ENCODE results near the gene NDST1. TPM values are rescaled to one million over a fixed set of nuclear protein-coding genes. Genes with fewer than 3 reads are reported as not detected.
A peak's percentile ranks its signal among the peaks of the same experiment; 100 is the strongest.

Gene NDST1
- total and polyA plus RNA-seq, 10 of the 15 experiments (the other 5 are each of a cell fraction or from before 2014, with no cell fraction given): 0.20 to 53.5 (median 12.9) TPM

DNA sequence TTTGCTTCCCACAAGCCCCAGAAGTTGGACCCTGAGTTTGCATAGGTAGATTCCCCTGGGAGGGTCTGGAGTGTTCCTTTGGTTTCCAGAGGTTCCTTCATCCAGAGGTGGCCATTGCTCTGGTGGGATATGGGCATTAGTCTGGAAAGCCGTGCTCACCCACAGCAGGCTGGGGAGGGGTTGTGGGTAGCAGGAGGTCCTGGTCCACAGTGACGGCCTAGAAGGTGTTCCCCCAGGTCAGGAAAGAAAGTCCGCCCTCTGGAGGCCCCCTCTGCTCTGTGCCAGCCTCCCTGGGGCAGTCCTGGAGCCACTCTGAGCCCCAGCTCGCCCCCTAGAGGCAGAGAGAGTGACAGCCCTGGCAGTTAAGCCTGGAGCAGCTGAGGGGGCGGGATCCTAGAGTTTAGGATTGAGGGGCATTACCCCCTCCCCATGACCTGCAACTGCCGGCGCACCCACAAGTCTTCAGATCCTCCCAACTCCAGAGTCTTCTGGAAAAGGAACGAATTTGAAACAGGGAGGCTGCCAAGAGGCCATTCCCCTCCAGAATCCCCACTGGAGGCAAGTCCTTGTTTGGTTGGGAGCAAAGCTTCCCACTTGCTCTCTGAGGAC lies 36.8 kb downstream of the NDST1 start (continued):
- TF ChIP-seq, protein P1, sequence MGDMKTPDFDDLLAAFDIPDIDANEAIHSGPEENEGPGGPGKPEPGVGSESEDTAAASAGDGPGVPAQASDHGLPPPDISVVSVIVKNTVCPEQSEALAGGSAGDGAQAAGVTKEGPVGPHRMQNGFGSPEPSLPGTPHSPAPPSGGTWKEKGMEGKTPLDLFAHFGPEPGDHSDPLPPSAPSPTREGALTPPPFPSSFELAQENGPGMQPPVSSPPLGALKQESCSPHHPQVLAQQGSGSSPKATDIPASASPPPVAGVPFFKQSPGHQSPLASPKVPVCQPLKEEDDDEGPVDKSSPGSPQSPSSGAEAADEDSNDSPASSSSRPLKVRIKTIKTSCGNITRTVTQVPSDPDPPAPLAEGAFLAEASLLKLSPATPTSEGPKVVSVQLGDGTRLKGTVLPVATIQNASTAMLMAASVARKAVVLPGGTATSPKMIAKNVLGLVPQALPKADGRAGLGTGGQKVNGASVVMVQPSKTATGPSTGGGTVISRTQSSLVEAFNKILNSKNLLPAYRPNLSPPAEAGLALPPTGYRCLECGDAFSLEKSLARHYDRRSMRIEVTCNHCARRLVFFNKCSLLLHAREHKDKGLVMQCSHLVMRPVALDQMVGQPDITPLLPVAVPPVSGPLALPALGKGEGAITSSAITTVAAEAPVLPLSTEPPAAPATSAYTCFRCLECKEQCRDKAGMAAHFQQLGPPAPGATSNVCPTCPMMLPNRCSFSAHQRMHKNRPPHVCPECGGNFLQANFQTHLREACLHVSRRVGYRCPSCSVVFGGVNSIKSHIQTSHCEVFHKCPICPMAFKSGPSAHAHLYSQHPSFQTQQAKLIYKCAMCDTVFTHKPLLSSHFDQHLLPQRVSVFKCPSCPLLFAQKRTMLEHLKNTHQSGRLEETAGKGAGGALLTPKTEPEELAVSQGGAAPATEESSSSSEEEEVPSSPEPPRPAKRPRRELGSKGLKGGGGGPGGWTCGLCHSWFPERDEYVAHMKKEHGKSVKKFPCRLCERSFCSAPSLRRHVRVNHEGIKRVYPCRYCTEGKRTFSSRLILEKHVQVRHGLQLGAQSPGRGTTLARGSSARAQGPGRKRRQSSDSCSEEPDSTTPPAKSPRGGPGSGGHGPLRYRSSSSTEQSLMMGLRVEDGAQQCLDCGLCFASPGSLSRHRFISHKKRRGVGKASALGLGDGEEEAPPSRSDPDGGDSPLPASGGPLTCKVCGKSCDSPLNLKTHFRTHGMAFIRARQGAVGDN (IDR thresholded peaks at IDR 0.05): no peak
- TF ChIP-seq, protein P2, sequence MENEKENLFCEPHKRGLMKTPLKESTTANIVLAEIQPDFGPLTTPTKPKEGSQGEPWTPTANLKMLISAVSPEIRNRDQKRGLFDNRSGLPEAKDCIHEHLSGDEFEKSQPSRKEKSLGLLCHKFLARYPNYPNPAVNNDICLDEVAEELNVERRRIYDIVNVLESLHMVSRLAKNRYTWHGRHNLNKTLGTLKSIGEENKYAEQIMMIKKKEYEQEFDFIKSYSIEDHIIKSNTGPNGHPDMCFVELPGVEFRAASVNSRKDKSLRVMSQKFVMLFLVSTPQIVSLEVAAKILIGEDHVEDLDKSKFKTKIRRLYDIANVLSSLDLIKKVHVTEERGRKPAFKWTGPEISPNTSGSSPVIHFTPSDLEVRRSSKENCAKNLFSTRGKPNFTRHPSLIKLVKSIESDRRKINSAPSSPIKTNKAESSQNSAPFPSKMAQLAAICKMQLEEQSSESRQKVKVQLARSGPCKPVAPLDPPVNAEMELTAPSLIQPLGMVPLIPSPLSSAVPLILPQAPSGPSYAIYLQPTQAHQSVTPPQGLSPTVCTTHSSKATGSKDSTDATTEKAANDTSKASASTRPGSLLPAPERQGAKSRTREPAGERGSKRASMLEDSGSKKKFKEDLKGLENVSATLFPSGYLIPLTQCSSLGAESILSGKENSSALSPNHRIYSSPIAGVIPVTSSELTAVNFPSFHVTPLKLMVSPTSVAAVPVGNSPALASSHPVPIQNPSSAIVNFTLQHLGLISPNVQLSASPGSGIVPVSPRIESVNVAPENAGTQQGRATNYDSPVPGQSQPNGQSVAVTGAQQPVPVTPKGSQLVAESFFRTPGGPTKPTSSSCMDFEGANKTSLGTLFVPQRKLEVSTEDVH (IDR thresholded peaks at IDR 0.05; ENCODE audit: low read depth, partially characterized antibody): no peak
- peak; percentile 87 for TF ChIP-seq RAD21 (IDR thresholded peaks at IDR 0.05; ENCODE audit: insufficient read depth, low read depth, low read length)

Measured in GM12878 (cell line).